ENCODE data around the gene FN3KRP.

- TF ChIP-seq, protein P1, sequence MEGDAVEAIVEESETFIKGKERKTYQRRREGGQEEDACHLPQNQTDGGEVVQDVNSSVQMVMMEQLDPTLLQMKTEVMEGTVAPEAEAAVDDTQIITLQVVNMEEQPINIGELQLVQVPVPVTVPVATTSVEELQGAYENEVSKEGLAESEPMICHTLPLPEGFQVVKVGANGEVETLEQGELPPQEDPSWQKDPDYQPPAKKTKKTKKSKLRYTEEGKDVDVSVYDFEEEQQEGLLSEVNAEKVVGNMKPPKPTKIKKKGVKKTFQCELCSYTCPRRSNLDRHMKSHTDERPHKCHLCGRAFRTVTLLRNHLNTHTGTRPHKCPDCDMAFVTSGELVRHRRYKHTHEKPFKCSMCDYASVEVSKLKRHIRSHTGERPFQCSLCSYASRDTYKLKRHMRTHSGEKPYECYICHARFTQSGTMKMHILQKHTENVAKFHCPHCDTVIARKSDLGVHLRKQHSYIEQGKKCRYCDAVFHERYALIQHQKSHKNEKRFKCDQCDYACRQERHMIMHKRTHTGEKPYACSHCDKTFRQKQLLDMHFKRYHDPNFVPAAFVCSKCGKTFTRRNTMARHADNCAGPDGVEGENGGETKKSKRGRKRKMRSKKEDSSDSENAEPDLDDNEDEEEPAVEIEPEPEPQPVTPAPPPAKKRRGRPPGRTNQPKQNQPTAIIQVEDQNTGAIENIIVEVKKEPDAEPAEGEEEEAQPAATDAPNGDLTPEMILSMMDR (IDR thresholded peaks at IDR 0.05) = no peak
- no peak for TF ChIP-seq POLR2AphosphoS5 (IDR thresholded peaks at IDR 0.05)
These were observed 39.1 kb upstream of the FN3KRP start for GRCh38 chr17:82677353-82677925.
